ENCODE results near the gene TNFRSF25. TPM values are rescaled to one million over a fixed set of nuclear protein-coding genes. Genes with fewer than 3 reads are reported as not detected.

The TNFRSF25 gene
- total RNA-seq, 1 donor from 2014 or later, result 27.9 TPM

DNA sequence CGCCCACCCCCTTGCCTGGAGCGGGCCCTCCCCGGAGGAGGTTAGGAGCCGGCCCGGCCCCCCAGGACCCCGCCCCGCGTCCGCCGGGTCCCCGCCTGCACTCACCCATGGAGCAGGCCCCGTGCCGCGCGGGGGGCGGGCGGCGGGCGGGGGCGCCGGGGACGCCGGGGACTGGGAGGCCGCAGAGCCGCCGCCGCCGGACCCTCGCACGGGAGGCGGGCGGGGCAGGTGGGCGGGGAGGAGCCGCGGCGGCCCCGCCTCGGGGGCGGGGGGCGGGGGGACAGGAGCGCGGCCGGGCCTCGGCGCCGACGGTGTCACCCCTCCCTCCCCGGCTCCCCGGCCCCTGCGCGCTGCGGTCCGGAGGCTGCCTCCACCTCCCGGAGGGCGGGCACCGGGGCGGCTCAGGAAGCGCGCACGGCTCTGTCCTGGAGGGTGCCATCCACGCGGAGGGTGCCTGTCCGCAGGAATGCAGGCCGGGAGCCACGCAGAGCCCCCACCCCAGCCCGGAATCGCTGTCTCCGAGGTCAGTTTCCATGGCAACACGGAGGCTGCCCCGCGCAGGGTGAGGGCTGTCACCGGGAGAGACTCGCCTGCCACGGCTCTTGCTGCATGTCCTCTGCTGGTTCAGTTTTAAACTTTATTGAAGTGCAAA lies 31.4 kb upstream of the TNFRSF25 start:
- Mint-ChIP-seq H3K4me3 (ENCODE audit: unreplicated experiment) (peak overlapping the region; percentile 74), H3K36me3 (ENCODE audit: unreplicated experiment) (no peaks in the 10 kb centered on the region), H3K9me3 (ENCODE audit: unreplicated experiment) (no peaks in the 10 kb centered on the region), H3K4me1 (ENCODE audit: unreplicated experiment) (peaks cover 67% of the 10 kb centered on the region), H3K27me3 (ENCODE audit: unreplicated experiment) (no peaks in the 10 kb centered on the region), H3K27ac (ENCODE audit: unreplicated experiment) (peak overlapping the region; percentile 50)
- DNase-seq (ENCODE audit: extremely low spot score, unreplicated experiment), result no peak
- TF ChIP-seq, protein P1, sequence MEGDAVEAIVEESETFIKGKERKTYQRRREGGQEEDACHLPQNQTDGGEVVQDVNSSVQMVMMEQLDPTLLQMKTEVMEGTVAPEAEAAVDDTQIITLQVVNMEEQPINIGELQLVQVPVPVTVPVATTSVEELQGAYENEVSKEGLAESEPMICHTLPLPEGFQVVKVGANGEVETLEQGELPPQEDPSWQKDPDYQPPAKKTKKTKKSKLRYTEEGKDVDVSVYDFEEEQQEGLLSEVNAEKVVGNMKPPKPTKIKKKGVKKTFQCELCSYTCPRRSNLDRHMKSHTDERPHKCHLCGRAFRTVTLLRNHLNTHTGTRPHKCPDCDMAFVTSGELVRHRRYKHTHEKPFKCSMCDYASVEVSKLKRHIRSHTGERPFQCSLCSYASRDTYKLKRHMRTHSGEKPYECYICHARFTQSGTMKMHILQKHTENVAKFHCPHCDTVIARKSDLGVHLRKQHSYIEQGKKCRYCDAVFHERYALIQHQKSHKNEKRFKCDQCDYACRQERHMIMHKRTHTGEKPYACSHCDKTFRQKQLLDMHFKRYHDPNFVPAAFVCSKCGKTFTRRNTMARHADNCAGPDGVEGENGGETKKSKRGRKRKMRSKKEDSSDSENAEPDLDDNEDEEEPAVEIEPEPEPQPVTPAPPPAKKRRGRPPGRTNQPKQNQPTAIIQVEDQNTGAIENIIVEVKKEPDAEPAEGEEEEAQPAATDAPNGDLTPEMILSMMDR (IDR thresholded peaks at IDR 0.05), result no peak

DNA sequence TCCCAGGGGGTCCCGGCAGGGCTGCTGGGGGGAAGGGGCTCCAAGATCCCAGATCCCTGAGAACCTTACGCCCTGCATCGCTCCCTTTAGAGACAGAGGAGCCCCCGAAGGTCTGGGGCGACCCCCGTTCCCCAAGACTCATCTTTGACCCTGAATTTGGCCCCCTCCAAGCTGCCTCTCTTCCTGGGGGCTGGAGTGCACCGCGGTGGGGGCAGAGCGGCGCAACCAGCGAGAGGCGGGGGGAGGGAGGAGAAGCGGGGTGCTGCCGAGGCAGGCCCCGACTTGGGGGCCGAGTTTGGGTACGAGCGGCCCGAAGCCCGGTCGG lies 30.9 kb upstream of the TNFRSF25 start:
- no peaks in the 10 kb centered on the region for H3K27me3 Mint-ChIP-seq (ENCODE audit: unreplicated experiment)
- H3K9me3 Mint-ChIP-seq (ENCODE audit: unreplicated experiment), result no peaks in the 10 kb centered on the region
- DNase-seq (ENCODE audit: extremely low spot score, unreplicated experiment), result no peak
- TF ChIP-seq, protein P1 (IDR thresholded peaks at IDR 0.05), result no peak
- peaks cover 67% of the 10 kb centered on the region for H3K4me1 Mint-ChIP-seq (ENCODE audit: unreplicated experiment)
- peak overlapping the region; percentile 74 for H3K4me3 Mint-ChIP-seq (ENCODE audit: unreplicated experiment)
- peak overlapping the region; percentile 60 for H3K27ac Mint-ChIP-seq (ENCODE audit: unreplicated experiment)
- H3K36me3 Mint-ChIP-seq (ENCODE audit: unreplicated experiment), result no peaks in the 10 kb centered on the region

DNA sequence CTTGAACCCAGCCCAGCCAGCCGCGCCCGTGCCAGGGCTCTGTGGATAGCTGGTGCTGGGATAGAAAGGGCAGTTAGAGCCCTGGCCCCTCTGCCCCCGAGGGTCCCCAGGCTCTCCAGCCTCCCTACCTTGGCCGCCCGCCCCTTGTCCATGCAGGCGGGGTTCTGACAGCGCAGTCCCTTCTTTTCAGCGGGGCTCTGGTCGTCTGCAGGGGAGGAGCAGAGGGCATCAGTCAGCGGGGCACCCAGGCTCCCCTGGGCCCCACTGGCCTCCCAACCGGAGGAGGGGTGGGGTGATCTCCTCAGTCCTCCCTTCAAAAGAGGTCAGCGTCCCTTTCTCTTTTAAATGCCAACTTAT lies 30.4 kb upstream of the TNFRSF25 start:
- Mint-ChIP-seq H3K9me3 (ENCODE audit: unreplicated experiment) (no peaks in the 10 kb centered on the region), H3K4me3 (ENCODE audit: unreplicated experiment) (peak overlapping the region; percentile 74), H3K27ac (ENCODE audit: unreplicated experiment) (peak overlapping the region; percentile 60), H3K4me1 (ENCODE audit: unreplicated experiment) (peaks cover 67% of the 10 kb centered on the region), H3K36me3 (ENCODE audit: unreplicated experiment) (no peaks in the 10 kb centered on the region), H3K27me3 (ENCODE audit: unreplicated experiment) (no peaks in the 10 kb centered on the region)
- no peak for DNase-seq (ENCODE audit: extremely low spot score, unreplicated experiment)
- TF ChIP-seq, protein P1 (IDR thresholded peaks at IDR 0.05), result no peak

DNA sequence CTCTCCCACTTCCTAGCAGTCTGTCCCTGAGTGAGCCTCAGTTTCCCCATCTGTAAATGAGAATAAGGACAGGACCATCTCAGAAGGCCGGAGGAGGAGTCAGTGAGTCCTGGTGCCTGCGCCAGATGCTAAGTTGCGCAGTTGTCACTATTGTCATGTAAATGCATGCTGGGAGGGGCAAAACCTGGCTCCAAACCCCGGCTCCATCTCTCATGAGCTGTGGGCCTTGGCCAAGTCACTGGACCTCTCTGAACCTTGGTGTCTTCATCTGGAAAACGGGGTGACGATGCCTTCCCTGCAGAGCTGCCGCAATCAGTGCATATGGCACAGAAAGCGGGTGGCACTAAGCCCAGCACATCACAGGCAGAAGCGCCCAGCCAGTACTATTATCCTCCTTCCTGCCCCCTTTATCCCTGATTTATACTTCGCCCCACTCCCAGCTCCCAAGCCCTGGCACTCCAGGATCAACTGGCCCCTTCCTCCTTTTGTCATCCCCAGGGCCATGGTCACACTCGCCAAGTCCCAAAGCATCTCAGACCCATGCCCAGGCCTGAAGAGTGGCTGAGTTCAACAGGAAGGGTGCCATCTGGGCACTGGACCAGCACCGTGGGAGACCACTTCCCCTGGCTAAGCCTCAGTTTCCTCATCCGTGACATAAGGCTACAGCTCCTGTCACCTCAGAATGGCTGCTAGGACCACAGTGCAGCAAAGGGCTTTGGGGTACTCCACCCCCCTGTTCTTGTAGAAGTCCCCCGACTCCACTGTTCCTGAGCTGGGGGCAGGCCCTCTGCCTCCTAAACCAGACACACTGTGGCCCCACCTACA lies 29.8 kb upstream of the TNFRSF25 start:
- Mint-ChIP-seq H3K36me3 (ENCODE audit: unreplicated experiment) (no peaks in the 10 kb centered on the region), H3K27ac (ENCODE audit: unreplicated experiment) (peak overlapping the region; percentile 60), H3K4me3 (ENCODE audit: unreplicated experiment) (peak overlapping the region; percentile 74), H3K4me1 (ENCODE audit: unreplicated experiment) (peaks cover 65% of the 10 kb centered on the region), H3K9me3 (ENCODE audit: unreplicated experiment) (no peaks in the 10 kb centered on the region), H3K27me3 (ENCODE audit: unreplicated experiment) (no peaks in the 10 kb centered on the region)
- DNase-seq (ENCODE audit: extremely low spot score, unreplicated experiment), result no peak
- TF ChIP-seq, protein P1 (IDR thresholded peaks at IDR 0.05), result no peak

DNA sequence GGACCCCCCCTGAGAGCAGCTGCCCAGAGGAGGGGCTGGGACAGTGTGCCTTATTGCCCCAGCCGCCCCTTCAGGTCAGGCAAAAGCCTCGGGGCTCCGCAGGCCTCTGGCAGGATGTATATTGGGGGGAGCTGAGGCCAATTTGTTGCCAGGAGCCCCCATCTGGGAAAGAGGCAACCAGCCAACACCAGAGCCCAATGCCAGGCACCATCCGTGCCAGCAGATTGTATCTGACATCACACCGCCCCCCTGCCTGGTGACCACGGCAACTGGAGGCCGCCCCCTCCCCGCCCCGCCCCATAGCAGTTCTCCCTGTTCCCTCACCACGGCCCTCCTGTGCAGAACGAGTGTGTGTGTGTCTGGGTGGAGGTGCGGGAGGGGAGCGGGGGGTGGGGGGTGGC lies 29.1 kb upstream of the TNFRSF25 start:
- Mint-ChIP-seq H3K36me3 (ENCODE audit: unreplicated experiment) (no peaks in the 10 kb centered on the region), H3K4me1 (ENCODE audit: unreplicated experiment) (peaks cover 60% of the 10 kb centered on the region), H3K27ac (ENCODE audit: unreplicated experiment) (no peak overlapping the region), H3K27me3 (ENCODE audit: unreplicated experiment) (no peaks in the 10 kb centered on the region), H3K4me3 (ENCODE audit: unreplicated experiment) (no peak overlapping the region), H3K9me3 (ENCODE audit: unreplicated experiment) (no peaks in the 10 kb centered on the region)
- DNase-seq (ENCODE audit: extremely low spot score, unreplicated experiment), result no peak
- TF ChIP-seq, protein P1 (IDR thresholded peaks at IDR 0.05), result no peak
